Brain pericyte (primary cell): ENCODE measurements around the gene AK4.
"Not testable (repeated sequence)": the region's sequence is repeated elsewhere in the genome, so short reads cannot be mapped to it uniquely, and the experiment has no call there.

Source experiments
- DNase-seq: peaks from one replicate; pipeline ENCODE4 v3.0.0-alpha.2; 2012; ENCODE audit warnings: low read depth, low spot score

AK4 gene

GRCh38 chr1:65148178-65148547 lies at the start of gene AK4:
Gene AK4, plus strand, starts transcription at chr1:65148203. Its CDS starts 205 bp downstream, at chr1:65148408.
- DNase-seq = not testable (repeated sequence)

- no peak for DNase-seq
Observed at GRCh38 chr1:65103807-65104206, 44.2 kb upstream of the AK4 start.

- DNase-seq = no peak
Observed at GRCh38 chr1:65104854-65105534, 43.0 kb upstream of the AK4 start.

- no peak for DNase-seq
Observed at GRCh38 chr1:65105596-65105995, 42.4 kb upstream of the AK4 start.

- DNase-seq = no peak
Observed at GRCh38 chr1:65108025-65108642, 39.9 kb upstream of the AK4 start.

- DNase-seq = no peak
Observed at GRCh38 chr1:65109487-65109886, 38.5 kb upstream of the AK4 start.

- no peak for DNase-seq
Observed at GRCh38 chr1:65112811-65113210, 35.2 kb upstream of the AK4 start.

GRCh38 chr1:65113298-65113697 lies 34.7 kb upstream of the AK4 start:
- DNase-seq = no peak

- DNase-seq = no peak
Observed at GRCh38 chr1:65114322-65114721, 33.7 kb upstream of the AK4 start.

GRCh38 chr1:65119951-65120350 lies 28.1 kb upstream of the AK4 start:
- no peak for DNase-seq

- not testable (repeated sequence) for DNase-seq
Observed at GRCh38 chr1:65129104-65129503, 18.9 kb upstream of the AK4 start.

GRCh38 chr1:65138524-65138923 lies 9.5 kb upstream of the AK4 start:
- DNase-seq = no peak

GRCh38 chr1:65139793-65140192 lies 8.2 kb upstream of the AK4 start:
- not testable (repeated sequence) for DNase-seq

- no peak for DNase-seq
Observed at GRCh38 chr1:65141394-65141793, 6.6 kb upstream of the AK4 start.

GRCh38 chr1:65141918-65142317 lies 6.1 kb upstream of the AK4 start:
- no peak for DNase-seq

- not testable (repeated sequence) for DNase-seq
Observed at GRCh38 chr1:65143112-65143658, 4.8 kb upstream of the AK4 start.

- no peak for DNase-seq
Observed at GRCh38 chr1:65146908-65147423, 1.0 kb upstream of the AK4 start.

GRCh38 chr1:65147424-65148177 lies 402 bp upstream of the AK4 start:
- DNase-seq = no peak

GRCh38 chr1:65148548-65149350 lies 746 bp downstream of the AK4 start:
- no peak for DNase-seq

- no peak for DNase-seq
Observed at GRCh38 chr1:65149351-65150107, 1.5 kb downstream of the AK4 start.

GRCh38 chr1:65150108-65150463 lies 2.1 kb downstream of the AK4 start:
- DNase-seq = no peak
